ENCODE measurements around the gene GOLT1A.

Gene GOLT1A

GRCh38 chr1:204216880-204217647, 3.3 kb upstream of the GOLT1A start:
- no peaks in the 10 kb centered on the region for H3K9me3 Mint-ChIP-seq
- H3K4me1 Mint-ChIP-seq (ENCODE audit: low read depth) = peaks cover 3% of the 10 kb centered on the region
- H3K36me3 Mint-ChIP-seq (ENCODE audit: low read depth) = no peaks in the 10 kb centered on the region

GRCh38 chr1:204216236-204216635, 2.4 kb upstream of the GOLT1A start:
- Mint-ChIP-seq H3K4me1 (ENCODE audit: low read depth) (peaks cover 3% of the 10 kb centered on the region), H3K4me3 (no peak overlapping the region), H3K9me3 (no peaks in the 10 kb centered on the region), H3K36me3 (ENCODE audit: low read depth) (no peaks in the 10 kb centered on the region), H3K27ac (no peak overlapping the region), H3K27me3 (ENCODE audit: low read depth) (peaks cover 10% of the 10 kb centered on the region)

More at GRCh38 chr1:204216880-204217647, 3.3 kb upstream of the GOLT1A start:
- H3K27me3 Mint-ChIP-seq (ENCODE audit: low read depth) = peaks cover 10% of the 10 kb centered on the region
- H3K4me3 Mint-ChIP-seq = no peak overlapping the region
- H3K27ac Mint-ChIP-seq = no peak overlapping the region

DNA sequence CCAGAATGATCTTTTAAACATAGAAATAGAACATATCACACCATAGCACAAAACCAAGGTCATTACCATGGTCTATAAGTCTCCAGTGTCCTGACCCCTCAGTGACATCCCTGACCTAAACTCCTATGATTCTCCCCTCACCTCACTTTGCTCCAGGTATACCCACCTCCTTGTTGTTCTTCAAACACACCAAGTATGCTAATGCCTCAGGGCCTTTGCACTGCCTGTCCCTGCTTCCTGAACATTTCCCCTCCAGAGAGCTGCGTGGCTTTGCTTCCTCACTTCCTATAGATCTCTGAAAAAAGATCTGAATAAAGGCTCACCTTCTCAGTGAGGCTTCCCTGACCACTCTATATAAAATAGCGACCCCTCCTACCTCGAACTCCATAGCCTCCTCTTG, 1.1 kb downstream of the GOLT1A start:
- Mint-ChIP-seq H3K27me3 (ENCODE audit: low read depth) (peaks cover 10% of the 10 kb centered on the region), H3K4me3 (no peak overlapping the region), H3K36me3 (ENCODE audit: low read depth) (no peaks in the 10 kb centered on the region), H3K4me1 (ENCODE audit: low read depth) (peaks cover 3% of the 10 kb centered on the region), H3K9me3 (no peaks in the 10 kb centered on the region), H3K27ac (no peak overlapping the region)

GRCh38 chr1:204211046-204211445, 2.7 kb downstream of the GOLT1A start:
- Mint-ChIP-seq H3K4me3 (no peak overlapping the region), H3K4me1 (ENCODE audit: low read depth) (peaks cover 3% of the 10 kb centered on the region), H3K27me3 (ENCODE audit: low read depth) (peaks cover 19% of the 10 kb centered on the region), H3K36me3 (ENCODE audit: low read depth) (no peaks in the 10 kb centered on the region), H3K9me3 (no peaks in the 10 kb centered on the region), H3K27ac (no peak overlapping the region)

DNA sequence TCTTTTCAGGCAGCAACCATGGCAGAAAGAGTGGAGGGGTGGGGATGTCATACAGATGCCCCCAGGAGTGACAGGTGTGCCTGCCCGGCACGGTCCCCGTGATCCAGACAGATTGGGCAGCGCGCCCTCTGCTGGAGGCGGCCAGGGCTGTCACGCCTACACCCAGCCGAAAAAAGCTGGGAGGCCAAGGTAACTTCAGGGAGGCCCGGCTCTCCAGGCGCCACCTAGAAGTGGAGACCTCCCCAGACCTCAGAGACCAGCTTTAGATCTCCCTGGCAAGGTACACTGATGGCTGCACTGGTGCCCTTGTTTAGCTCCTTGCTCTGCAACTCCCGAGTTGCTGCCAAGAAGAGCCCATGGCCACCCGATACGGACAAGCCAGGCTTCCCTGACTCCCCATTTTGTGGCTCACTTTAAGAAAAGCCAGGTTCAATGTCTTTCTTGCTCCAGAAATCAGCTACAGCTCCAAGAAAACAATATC, 6.6 kb downstream of the GOLT1A start:
- Mint-ChIP-seq H3K9me3 (no peaks in the 10 kb centered on the region), H3K27me3 (ENCODE audit: low read depth) (peaks cover 29% of the 10 kb centered on the region)

DNA sequence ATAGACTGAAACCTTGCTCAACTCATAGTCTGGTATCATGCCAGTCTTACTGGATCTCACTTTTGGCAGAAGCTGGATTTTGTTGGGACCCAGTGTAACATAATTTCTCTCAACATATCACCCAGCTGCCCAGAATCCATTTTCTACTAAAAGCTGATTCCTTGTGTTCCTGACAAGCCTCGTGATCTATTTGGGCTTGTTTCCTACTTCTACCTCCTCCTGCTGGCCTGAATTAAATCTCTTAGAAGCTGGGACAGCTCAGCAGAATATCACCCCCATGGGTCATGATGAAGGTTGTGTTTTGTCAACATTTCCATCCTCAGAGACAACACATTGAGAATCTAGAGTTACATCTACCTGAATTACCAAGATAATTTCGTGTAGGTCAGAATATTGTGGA, 7.7 kb downstream of the GOLT1A start:
- no peak overlapping the region for H3K27ac Mint-ChIP-seq
- peaks cover 29% of the 10 kb centered on the region for H3K27me3 Mint-ChIP-seq (ENCODE audit: low read depth)
- H3K36me3 Mint-ChIP-seq (ENCODE audit: low read depth) = no peaks in the 10 kb centered on the region
- no peaks in the 10 kb centered on the region for H3K4me1 Mint-ChIP-seq (ENCODE audit: low read depth)
- H3K9me3 Mint-ChIP-seq = no peaks in the 10 kb centered on the region
- H3K4me3 Mint-ChIP-seq = no peak overlapping the region

More for the DNA sequence above, 6.6 kb downstream of the GOLT1A start:
- Mint-ChIP-seq H3K4me3 (no peak overlapping the region), H3K4me1 (ENCODE audit: low read depth) (no peaks in the 10 kb centered on the region), H3K36me3 (ENCODE audit: low read depth) (no peaks in the 10 kb centered on the region), H3K27ac (no peak overlapping the region)

GRCh38 chr1:204205486-204205885, 8.3 kb downstream of the GOLT1A start:
- Mint-ChIP-seq H3K4me3 (no peak overlapping the region), H3K9me3 (no peaks in the 10 kb centered on the region), H3K4me1 (ENCODE audit: low read depth) (no peaks in the 10 kb centered on the region), H3K27ac (no peak overlapping the region), H3K36me3 (ENCODE audit: low read depth) (no peaks in the 10 kb centered on the region), H3K27me3 (ENCODE audit: low read depth) (peaks cover 33% of the 10 kb centered on the region)

- no peaks in the 10 kb centered on the region for H3K36me3 Mint-ChIP-seq (ENCODE audit: low read depth)
- H3K27me3 Mint-ChIP-seq (ENCODE audit: low read depth) = peaks cover 33% of the 10 kb centered on the region
- H3K27ac Mint-ChIP-seq = no peak overlapping the region
- H3K9me3 Mint-ChIP-seq = no peaks in the 10 kb centered on the region
- H3K4me3 Mint-ChIP-seq = no peak overlapping the region
- H3K4me1 Mint-ChIP-seq (ENCODE audit: low read depth) = no peaks in the 10 kb centered on the region
Measured at GRCh38 chr1:204204944-204205343, 8.8 kb downstream of the GOLT1A start.

DNA sequence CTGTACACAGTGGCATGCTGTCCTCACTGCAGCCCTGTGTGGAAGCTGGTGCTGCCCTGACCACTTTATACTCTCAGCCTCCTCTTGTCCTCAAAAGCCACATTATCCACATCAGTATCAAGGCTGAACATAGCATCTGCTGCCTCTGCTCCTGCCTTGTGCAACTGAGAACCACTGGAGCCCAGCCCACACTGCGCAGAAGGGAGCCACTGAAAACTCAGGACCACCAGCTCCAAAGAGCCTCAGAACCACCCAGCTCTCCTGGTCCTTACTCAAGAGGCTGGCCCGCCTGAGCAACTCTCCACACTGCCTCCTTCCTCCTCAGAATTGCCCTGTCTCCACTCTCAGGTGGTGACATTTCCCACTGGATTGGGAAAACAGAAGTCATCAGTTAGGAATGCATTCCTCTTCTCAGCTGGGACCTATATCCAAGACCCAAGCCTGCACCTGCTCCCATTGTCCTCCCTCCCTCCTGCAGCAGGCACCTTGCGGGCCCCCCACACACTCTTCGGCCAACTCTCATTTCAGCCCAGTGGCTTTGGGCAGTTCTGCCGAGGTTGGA, 10.5 kb downstream of the GOLT1A start:
- Mint-ChIP-seq H3K9me3 (no peaks in the 10 kb centered on the region), H3K4me1 (ENCODE audit: low read depth) (no peaks in the 10 kb centered on the region), H3K27ac (no peak overlapping the region), H3K27me3 (ENCODE audit: low read depth) (peaks cover 33% of the 10 kb centered on the region), H3K36me3 (ENCODE audit: low read depth) (no peaks in the 10 kb centered on the region), H3K4me3 (no peak overlapping the region)

- Mint-ChIP-seq H3K27ac (no peak overlapping the region), H3K27me3 (ENCODE audit: low read depth) (peaks cover 33% of the 10 kb centered on the region), H3K4me3 (no peak overlapping the region), H3K36me3 (ENCODE audit: low read depth) (no peaks in the 10 kb centered on the region), H3K4me1 (ENCODE audit: low read depth) (no peaks in the 10 kb centered on the region), H3K9me3 (no peaks in the 10 kb centered on the region)
Measured at GRCh38 chr1:204202481-204202880, 11.3 kb downstream of the GOLT1A start.

DNA sequence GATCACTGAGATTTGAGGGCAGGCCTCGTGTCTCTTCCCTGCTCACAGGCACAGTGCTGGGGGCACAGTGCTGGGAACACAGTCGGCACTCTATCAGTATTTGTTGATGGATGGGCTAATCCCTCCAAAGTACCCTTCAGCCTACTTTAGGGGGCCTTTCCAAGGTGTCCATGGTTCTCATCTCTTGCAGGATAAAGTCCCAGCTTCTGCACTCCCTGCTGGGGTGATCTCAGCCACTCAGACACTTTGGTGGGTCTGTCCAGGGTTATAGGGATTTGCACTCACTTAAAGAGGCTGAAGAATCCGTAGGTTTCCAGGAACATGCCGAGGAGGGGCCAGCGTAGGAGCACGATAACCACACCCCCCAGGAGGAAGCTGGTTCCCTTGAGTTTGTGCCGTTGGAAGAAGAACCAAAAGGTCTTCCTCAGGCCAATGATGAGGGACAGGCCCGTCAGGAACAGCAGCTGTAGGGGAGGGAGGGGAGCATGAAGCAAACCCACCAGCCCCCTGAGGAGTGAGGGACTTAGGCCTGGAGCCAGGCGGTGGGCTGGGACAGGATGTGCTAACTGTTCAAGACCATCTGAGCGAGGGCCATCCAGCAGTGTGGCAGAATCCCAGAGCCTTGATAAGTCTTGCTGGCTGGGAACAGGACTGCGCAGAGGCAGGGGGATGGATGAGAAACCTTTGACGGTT, 12.3 kb downstream of the GOLT1A start:
- Mint-ChIP-seq H3K4me3 (no peak overlapping the region), H3K27ac (no peak overlapping the region), H3K36me3 (ENCODE audit: low read depth) (no peaks in the 10 kb centered on the region), H3K27me3 (ENCODE audit: low read depth) (peaks cover 27% of the 10 kb centered on the region), H3K9me3 (no peaks in the 10 kb centered on the region), H3K4me1 (ENCODE audit: low read depth) (no peaks in the 10 kb centered on the region)

DNA sequence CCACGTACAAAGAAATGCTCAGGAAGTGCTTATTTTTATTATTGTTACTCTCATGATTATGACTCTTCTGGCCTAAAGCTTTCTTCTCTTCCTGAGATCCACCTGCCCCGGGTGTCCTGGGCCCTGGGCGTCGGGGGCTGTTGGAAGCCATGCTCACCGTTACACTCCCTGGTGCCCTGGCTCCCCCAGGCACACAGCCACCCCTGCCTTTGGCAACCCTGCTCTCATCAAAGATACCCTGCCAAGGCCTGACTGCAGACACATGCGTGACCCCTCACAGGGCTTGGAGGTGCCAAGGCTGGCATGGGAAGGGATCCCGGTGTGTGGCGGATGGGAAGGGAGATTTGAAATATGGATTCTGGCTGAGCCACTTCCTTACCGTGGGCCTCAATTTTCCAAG, 14.2 kb downstream of the GOLT1A start:
- Mint-ChIP-seq H3K36me3 (ENCODE audit: low read depth) (no peaks in the 10 kb centered on the region), H3K27ac (no peak overlapping the region), H3K4me3 (no peak overlapping the region), H3K4me1 (ENCODE audit: low read depth) (no peaks in the 10 kb centered on the region), H3K9me3 (peaks cover 3% of the 10 kb centered on the region), H3K27me3 (ENCODE audit: low read depth) (peaks cover 11% of the 10 kb centered on the region)

- Mint-ChIP-seq H3K9me3 (peaks cover 3% of the 10 kb centered on the region), H3K27me3 (ENCODE audit: low read depth) (peaks cover 4% of the 10 kb centered on the region), H3K4me3 (no peak overlapping the region), H3K27ac (no peak overlapping the region), H3K4me1 (ENCODE audit: low read depth) (no peaks in the 10 kb centered on the region), H3K36me3 (ENCODE audit: low read depth) (no peaks in the 10 kb centered on the region)
Measured at GRCh38 chr1:204198348-204199340, 15.1 kb downstream of the GOLT1A start.

DNA sequence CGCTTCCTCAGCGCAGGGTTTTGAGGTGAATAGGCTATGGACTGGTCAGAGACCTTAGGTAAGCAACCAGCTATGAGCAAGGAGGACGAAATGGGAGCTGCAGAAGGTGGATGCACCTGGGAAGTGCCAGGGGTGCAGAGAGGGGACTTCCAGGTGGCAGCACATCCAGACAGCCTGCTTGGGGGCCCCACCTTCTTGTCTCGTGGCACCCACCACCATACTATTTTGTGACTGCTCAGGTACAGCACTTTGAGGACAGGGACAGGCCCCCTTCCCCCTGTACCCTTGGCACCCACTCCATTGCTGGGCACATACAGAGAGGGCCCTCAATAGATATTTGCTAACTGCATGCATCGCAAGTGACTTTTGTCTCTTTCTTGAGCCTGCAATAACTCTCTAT, 16.7 kb downstream of the GOLT1A start:
- Mint-ChIP-seq H3K27ac (no peak overlapping the region), H3K4me3 (no peak overlapping the region), H3K27me3 (ENCODE audit: low read depth) (peaks cover 7% of the 10 kb centered on the region), H3K36me3 (ENCODE audit: low read depth) (no peaks in the 10 kb centered on the region), H3K9me3 (peaks cover 3% of the 10 kb centered on the region), H3K4me1 (ENCODE audit: low read depth) (no peaks in the 10 kb centered on the region)
